Glutamatergic neuron (in vitro differentiated cells): ENCODE data around the gene CLN3. TPM values are rescaled to one million over a fixed set of nuclear protein-coding genes. Genes with fewer than 3 reads are reported as not detected.
"Not testable (repeated sequence)": the region's sequence is repeated elsewhere in the genome, so short reads cannot be mapped to it uniquely, and the experiment has no call there.

Source experiments
- DNase-seq: peaks from one replicate; pipeline ENCODE4 v3.0.0; 2022
- H3K27ac Mint-ChIP-seq: one replicate; pipeline ENCODE4 v1.8.0; 2020; ENCODE audit warnings: mild to moderate bottlenecking, mixed read lengths, inconsistent platforms; ENCODE audit not compliant: unreplicated experiment
- H3K27me3 Mint-ChIP-seq: one replicate; pipeline ENCODE4 v1.8.0; 2020; ENCODE audit warnings: mild to moderate bottlenecking, moderate library complexity, mixed read lengths, inconsistent platforms; ENCODE audit not compliant: unreplicated experiment
- H3K36me3 Mint-ChIP-seq: one replicate; pipeline ENCODE4 v1.8.0; 2020; ENCODE audit warnings: mild to moderate bottlenecking, mixed read lengths, inconsistent platforms; ENCODE audit not compliant: unreplicated experiment
- H3K4me1 Mint-ChIP-seq: one replicate; pipeline ENCODE4 v1.8.0; 2020; ENCODE audit warnings: mild to moderate bottlenecking, low read depth, mixed read lengths, inconsistent platforms; ENCODE audit not compliant: unreplicated experiment
- H3K4me3 Mint-ChIP-seq: one replicate; pipeline ENCODE4 v1.8.0; 2020; ENCODE audit warnings: mild to moderate bottlenecking, mixed read lengths, inconsistent platforms; ENCODE audit not compliant: unreplicated experiment
- H3K9me3 Mint-ChIP-seq: one replicate; pipeline ENCODE4 v1.8.0; 2020; ENCODE audit warnings: mild to moderate bottlenecking, moderate library complexity, mixed read lengths, inconsistent platforms; ENCODE audit not compliant: unreplicated experiment
- CTCF ChIP-seq: fragments of 200-600 bp; sonication (generic); IDR thresholded peaks from one replicate; pipeline ENCODE4 v1.5.0; 2021; ENCODE audit not compliant: partially characterized antibody, unreplicated experiment
- total RNA-seq: library from RNA; stranded (reverse); fragmentation: NEBNext Ultra II Directional; extraction: Animal tissue kit (Norgen Biotek cat#: 25700); gene quantifications from one replicate; pipeline ENCODE4 v1.2.1, GENCODE V29; 2021; ENCODE audit not compliant: unreplicated experiment

Gene CLN3
- total RNA-seq, 1 donor from 2014 or later: 29.4 TPM

- Mint-ChIP-seq H3K27ac (no peak overlapping the region), H3K36me3 (no peaks in the 10 kb centered on the region), H3K27me3 (no peaks in the 10 kb centered on the region)
Observed at GRCh38 chr16:28529124-28529523, 37.2 kb upstream of the CLN3 start.

GRCh38 chr16:28528463-28528867, 36.6 kb upstream of the CLN3 start:
- Mint-ChIP-seq H3K9me3 (no peaks in the 10 kb centered on the region), H3K36me3 (no peaks in the 10 kb centered on the region), H3K27me3 (no peaks in the 10 kb centered on the region), H3K4me1 (no peaks in the 10 kb centered on the region), H3K27ac (no peak overlapping the region), H3K4me3 (no peak overlapping the region)
- DNase-seq: no peak
- TF ChIP-seq CTCF: no peak

More at GRCh38 chr16:28529124-28529523, 37.2 kb upstream of the CLN3 start:
- TF ChIP-seq CTCF: no peak
- Mint-ChIP-seq H3K4me1 (no peaks in the 10 kb centered on the region), H3K4me3 (no peak overlapping the region), H3K9me3 (no peaks in the 10 kb centered on the region)
- DNase-seq: no peak

- H3K4me3 Mint-ChIP-seq: no peak overlapping the region
- no peak overlapping the region for H3K27ac Mint-ChIP-seq
- H3K4me1 Mint-ChIP-seq: no peaks in the 10 kb centered on the region
- no peak for TF ChIP-seq CTCF
- no peaks in the 10 kb centered on the region for H3K27me3 Mint-ChIP-seq
- no peaks in the 10 kb centered on the region for H3K36me3 Mint-ChIP-seq
- DNase-seq: no peak
- H3K9me3 Mint-ChIP-seq: no peaks in the 10 kb centered on the region
Observed at GRCh38 chr16:28527985-28528384, 36.1 kb upstream of the CLN3 start.

- not testable (repeated sequence) for H3K27ac Mint-ChIP-seq, H3K4me1 Mint-ChIP-seq, DNase-seq, H3K27me3 Mint-ChIP-seq, H3K9me3 Mint-ChIP-seq, H3K36me3 Mint-ChIP-seq, H3K4me3 Mint-ChIP-seq
Observed at GRCh38 chr16:28527100-28527785, 35.4 kb upstream of the CLN3 start.

GRCh38 chr16:28526201-28527099, 34.6 kb upstream of the CLN3 start:
- Mint-ChIP-seq H3K27me3 (no peaks in the 10 kb centered on the region), H3K9me3 (no peaks in the 10 kb centered on the region), H3K27ac (no peak overlapping the region), H3K4me1 (no peaks in the 10 kb centered on the region), H3K4me3 (no peak overlapping the region), H3K36me3 (no peaks in the 10 kb centered on the region)
- DNase-seq: no peak
- TF ChIP-seq CTCF: no peak
